ENCODE measurements around the gene EID2. TPM values are rescaled to one million over a fixed set of nuclear protein-coding genes. Genes with fewer than 3 reads are reported as not detected.

Gene EID2
- polyA plus RNA-seq, 4 donors: 17.7 to 23.1 (median 20.9) TPM

DNA sequence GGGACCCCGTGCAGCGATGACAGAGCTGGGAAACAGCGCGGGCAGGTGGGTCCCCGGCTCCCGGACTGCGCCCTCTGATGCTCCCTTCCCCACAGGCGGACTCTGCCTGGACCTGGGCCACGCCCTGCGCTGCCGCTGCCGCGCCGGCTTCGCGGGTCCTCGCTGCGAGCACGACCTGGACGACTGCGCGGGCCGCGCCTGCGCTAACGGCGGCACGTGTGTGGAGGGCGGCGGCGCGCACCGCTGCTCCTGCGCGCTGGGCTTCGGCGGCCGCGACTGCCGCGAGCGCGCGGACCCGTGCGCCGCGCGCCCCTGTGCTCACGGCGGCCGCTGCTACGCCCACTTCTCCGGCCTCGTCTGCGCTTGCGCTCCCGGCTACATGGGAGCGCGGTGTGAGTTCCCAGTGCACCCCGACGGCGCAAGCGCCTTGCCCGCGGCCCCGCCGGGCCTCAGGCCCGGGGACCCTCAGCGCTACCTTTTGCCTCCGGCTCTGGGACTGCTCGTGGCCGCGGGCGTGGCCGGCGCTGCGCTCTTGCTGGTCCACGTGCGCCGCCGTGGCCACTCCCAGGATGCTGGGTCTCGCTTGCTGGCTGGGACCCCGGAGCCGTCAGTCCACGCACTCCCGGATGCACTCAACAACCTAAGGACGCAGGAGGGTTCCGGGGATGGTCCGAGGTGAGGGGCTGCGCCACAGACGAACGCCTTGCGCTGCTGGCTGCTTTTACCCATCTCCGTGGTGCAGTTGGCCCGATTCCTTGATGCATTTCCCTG, 32.8 kb downstream of the EID2 start:
- DNase-seq (ENCODE audit: low read depth in 4 of 4, low spot score in 2 of 4): no peak

- DNase-seq (ENCODE audit: low read depth in 4 of 4, low spot score in 2 of 4): no peak
Observed at GRCh38 chr19:39506598-39506943, 33.4 kb downstream of the EID2 start.

DNA sequence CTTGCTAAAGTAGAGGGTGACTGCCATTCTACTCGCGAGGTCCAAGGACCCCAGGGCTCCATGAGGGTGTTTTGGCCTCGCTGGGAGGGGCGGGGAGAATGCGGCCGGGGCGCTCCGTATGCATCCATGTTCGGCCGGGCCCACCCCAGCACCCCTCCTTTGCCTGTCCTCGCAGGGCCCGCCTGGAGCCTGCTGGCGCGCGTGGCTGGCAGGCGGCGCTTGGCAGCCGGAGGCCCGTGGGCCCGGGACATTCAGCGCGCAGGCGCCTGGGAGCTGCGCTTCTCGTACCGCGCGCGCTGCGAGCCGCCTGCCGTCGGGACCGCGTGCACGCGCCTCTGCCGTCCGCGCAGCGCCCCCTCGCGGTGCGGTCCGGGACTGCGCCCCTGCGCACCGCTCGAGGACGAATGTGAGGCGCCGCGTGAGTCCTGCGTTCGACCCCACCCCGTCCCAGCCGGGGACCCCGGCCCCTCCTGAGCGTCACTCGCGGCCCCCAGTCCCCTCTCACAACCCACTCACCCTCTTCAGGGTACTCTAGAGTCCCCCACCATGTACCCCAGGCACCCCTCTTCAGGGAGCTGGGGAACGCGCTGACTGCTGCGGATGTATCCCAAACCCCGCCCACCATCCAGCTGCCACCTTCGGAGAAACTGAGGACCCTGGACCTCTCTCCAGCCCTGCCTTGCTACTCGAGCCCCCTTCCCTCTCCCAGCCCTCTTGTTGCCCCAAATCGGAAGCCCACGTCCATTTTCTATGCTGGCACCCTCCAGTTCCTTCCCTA, 37.1 kb downstream of the EID2 start:
- DNase-seq (ENCODE audit: low read depth in 4 of 4, low spot score in 2 of 4): no peak

- no peak for DNase-seq (ENCODE audit: low read depth in 4 of 4, low spot score in 2 of 4)
Observed at GRCh38 chr19:39501340-39501739, 38.6 kb downstream of the EID2 start.

GRCh38 chr19:39500543-39500942, 39.4 kb downstream of the EID2 start:
- DNase-seq (ENCODE audit: low read depth in 4 of 4, low spot score in 2 of 4): no peak

- no peak for DNase-seq (ENCODE audit: low read depth in 4 of 4, low spot score in 2 of 4)
Observed at GRCh38 chr19:39499932-39500331, 40.0 kb downstream of the EID2 start.

GRCh38 chr19:39498798-39499642, 40.9 kb downstream of the EID2 start, which contains the start of gene DLL3:
Gene DLL3 (plus strand): TSS chr19:39498947. CDS start chr19:39498975, 28 bp downstream.
- no peak for DNase-seq (ENCODE audit: low read depth in 4 of 4, low spot score in 2 of 4)

- DNase-seq (ENCODE audit: low read depth in 4 of 4, low spot score in 2 of 4): no peak
Observed at GRCh38 chr19:39497996-39498797, 41.8 kb downstream of the EID2 start.

DNA sequence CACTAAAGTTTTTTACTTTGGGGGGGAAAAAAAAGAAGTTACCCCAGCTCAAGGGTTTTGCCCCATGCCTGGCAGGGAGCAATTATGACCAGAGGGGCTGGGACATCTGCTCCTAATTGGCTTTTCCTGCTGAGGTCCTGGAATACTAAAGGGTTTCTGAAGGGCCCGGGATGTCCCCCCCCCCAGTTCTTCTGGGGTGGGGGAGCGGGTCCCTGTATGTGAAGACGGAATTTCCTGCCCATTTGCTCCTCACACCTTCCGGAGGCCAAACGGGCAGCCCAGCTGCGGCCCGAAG, 42.3 kb downstream of the EID2 start:
- DNase-seq (ENCODE audit: low read depth in 4 of 4, low spot score in 2 of 4): no peak

DNA sequence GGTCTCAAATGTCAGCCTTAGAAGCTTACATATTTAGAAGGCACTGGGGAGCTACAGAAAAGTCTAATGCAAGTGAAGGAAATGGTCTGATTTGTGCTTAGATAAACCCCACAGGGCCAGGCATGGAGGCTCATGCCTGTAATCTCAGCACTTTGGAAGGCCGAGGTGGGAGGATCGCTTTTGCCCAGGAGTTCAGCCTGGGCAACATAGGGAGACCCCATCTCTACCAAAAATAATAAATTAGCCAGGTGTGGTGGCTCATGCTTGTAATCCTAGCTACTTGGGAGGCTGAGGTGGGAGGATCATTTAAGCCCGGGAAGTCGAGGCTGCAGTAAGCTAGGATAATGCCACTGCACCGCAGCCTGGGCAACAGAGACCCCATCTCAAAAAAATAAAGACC, 43.9 kb downstream of the EID2 start:
- no peak for DNase-seq (ENCODE audit: low read depth in 4 of 4, low spot score in 2 of 4)

DNA sequence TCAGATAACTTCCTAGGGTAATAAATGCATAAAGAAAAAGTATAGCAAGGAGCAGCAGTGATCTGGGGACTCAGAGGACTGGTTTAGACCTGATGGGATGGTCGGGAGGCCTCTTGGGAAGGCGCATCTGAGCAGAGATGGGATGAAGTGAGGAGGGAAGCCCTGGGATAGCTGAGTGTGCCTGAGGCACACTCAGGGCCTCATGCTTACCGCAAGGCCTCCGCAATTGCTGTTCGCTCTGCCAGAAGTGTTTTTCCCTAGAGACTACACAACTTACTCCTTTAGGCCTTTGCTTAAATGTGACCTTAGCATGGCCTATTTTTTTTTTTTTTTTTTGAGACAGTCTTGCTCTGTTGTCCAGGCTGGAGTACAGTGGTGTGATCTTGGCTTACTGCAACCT, 45.3 kb downstream of the EID2 start:
- DNase-seq (ENCODE audit: low read depth in 4 of 4, low spot score in 2 of 4): no peak

GRCh38 chr19:39492788-39493187, 47.2 kb downstream of the EID2 start:
- no peak for DNase-seq (ENCODE audit: low read depth in 4 of 4, low spot score in 2 of 4)

GRCh38 chr19:39492225-39492624, 47.7 kb downstream of the EID2 start:
- DNase-seq (ENCODE audit: low read depth in 4 of 4, low spot score in 2 of 4): no peak

DNA sequence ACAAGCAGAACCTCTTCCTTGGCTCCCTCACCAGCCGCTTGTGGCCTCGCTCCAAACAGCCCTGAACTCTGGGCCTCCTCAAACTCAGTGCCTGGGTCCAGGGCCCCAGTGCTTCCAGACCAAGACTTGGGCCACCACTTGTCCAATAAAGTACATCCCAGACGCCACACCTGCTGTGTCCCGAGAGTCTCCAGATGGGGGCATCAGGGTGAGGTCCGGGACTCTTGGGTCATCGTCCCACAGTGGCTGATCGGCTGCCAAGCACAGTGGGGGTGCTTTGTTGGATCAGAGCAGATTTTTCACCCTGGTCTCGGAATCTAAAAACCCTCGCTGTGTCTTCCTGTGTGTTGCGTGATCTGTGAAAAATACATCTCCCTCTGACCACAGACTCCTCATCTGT, 50.2 kb downstream of the EID2 start:
- no peak for DNase-seq (ENCODE audit: low read depth in 4 of 4, low spot score in 2 of 4)

Other genes with a start within 250 kb of the EID2 start
- gene IFNL1, start 243.8 kb downstream of the EID2 start, polyA plus RNA-seq (ENCODE audit: insufficient read length in 4 of 4): not detected
- 1 to 10 TPM in 3 of 4 donors, under 1 TPM in 1; 0.75 to 2.9 (median 2.1) TPM for gene LRFN1, start 219.3 kb downstream of the EID2 start, polyA plus RNA-seq (ENCODE audit: insufficient read length in 4 of 4)
- gene GMFG, start 204.1 kb downstream of the EID2 start, polyA plus RNA-seq (ENCODE audit: insufficient read length in 4 of 4): 10 to 100 TPM; 20.4 to 29.0 (median 25.2) TPM
- 100 to 1,000 TPM in 3 of 4 donors, 10 to 100 TPM in 1; 86.6 to 165 (median 124) TPM for gene SAMD4B, start 197.7 kb downstream of the EID2 start, polyA plus RNA-seq (ENCODE audit: insufficient read length in 4 of 4)
- gene PAF1, start 149.1 kb downstream of the EID2 start, polyA plus RNA-seq (ENCODE audit: insufficient read length in 4 of 4): 10 to 100 TPM; 65.6 to 74.3 (median 68.5) TPM
- gene MED29, start 148.8 kb downstream of the EID2 start, polyA plus RNA-seq (ENCODE audit: insufficient read length in 4 of 4): 10 to 100 TPM; 38.4 to 44.9 (median 40.8) TPM
- gene ZFP36, start 133.3 kb downstream of the EID2 start, polyA plus RNA-seq (ENCODE audit: insufficient read length in 4 of 4): 10 to 100 TPM; 18.0 to 77.6 (median 30.0) TPM
- 100 to 1,000 TPM in 2 of 4 donors, 10 to 100 TPM in 2; 56.7 to 139 (median 101) TPM for gene PLEKHG2, start 127.5 kb downstream of the EID2 start, polyA plus RNA-seq (ENCODE audit: insufficient read length in 4 of 4)
- 1,000 to 10,000 TPM; 1,223 to 1,602 (median 1,296) TPM for gene RPS16, start 104.2 kb downstream of the EID2 start, polyA plus RNA-seq (ENCODE audit: insufficient read length in 4 of 4)
- 100 to 1,000 TPM; 107 to 161 (median 145) TPM for gene SUPT5H, start 94.6 kb downstream of the EID2 start, polyA plus RNA-seq (ENCODE audit: insufficient read length in 4 of 4)
- 10 to 100 TPM; 71.6 to 96.3 (median 87.8) TPM for gene TIMM50, start 59.3 kb downstream of the EID2 start, polyA plus RNA-seq (ENCODE audit: insufficient read length in 4 of 4)
- gene DLL3, start 41.2 kb downstream of the EID2 start, polyA plus RNA-seq (ENCODE audit: insufficient read length in 4 of 4): under 1 TPM; 0.51 to 0.87 (median 0.67) TPM
- 10 to 100 TPM in 1 of 4 donors, 1 to 10 TPM in 3; 5.0 to 10.1 (median 7.4) TPM for gene SELENOV, start 25.0 kb downstream of the EID2 start, polyA plus RNA-seq (ENCODE audit: insufficient read length in 4 of 4)
- 1 to 10 TPM; 3.8 to 6.0 (median 5.1) TPM for gene EID2B, start 7.3 kb downstream of the EID2 start, polyA plus RNA-seq (ENCODE audit: insufficient read length in 4 of 4)
- not detected for gene LGALS13, start 62.4 kb upstream of the EID2 start, polyA plus RNA-seq (ENCODE audit: insufficient read length in 4 of 4)
- not detected for gene LGALS16, start 115.8 kb upstream of the EID2 start, polyA plus RNA-seq (ENCODE audit: insufficient read length in 4 of 4)
- gene LGALS14, start 164.3 kb upstream of the EID2 start, polyA plus RNA-seq (ENCODE audit: insufficient read length in 4 of 4): not detected
- gene CLC, start 197.9 kb upstream of the EID2 start, polyA plus RNA-seq (ENCODE audit: insufficient read length in 4 of 4): 1 to 10 TPM in 2 of 4 donors, under 1 TPM in 2; 0.65 to 5.1 (median 1.6) TPM
- gene LEUTX, start 238.7 kb upstream of the EID2 start, polyA plus RNA-seq (ENCODE audit: insufficient read length in 4 of 4): not detected

All from left renal cortex interstitium (tissue), 4 donors.